PFSK-1 (cell line): ENCODE measurements around the gene OSBPL10.

Experiments
- POLR2AphosphoS5 ChIP-seq: IDR thresholded peaks from 2 replicates; pipeline ENCODE4 v1.6.1; 2012; ENCODE audit warnings: low read depth, mild to moderate bottlenecking, control low read depth, low read length, moderate library complexity
- REST ChIP-seq, 2 experiments: IDR thresholded peaks; 2 replicates each; pipeline versions ENCODE4 v1.6.1 to v1.8.0; 2011 to 2012; ENCODE audit warnings: low read depth in 2 of 2, low read length in 2 of 2, control low read depth in 1 of 2, inconsistent platforms in 1 of 2, mild to moderate bottlenecking in 1 of 2, moderate library complexity in 1 of 2; ENCODE audit not compliant: insufficient read depth in 1 of 2
- SIN3A ChIP-seq: IDR thresholded peaks from 2 replicates; pipeline ENCODE4 v1.6.1; 2012; ENCODE audit warnings: mild to moderate bottlenecking, low read length, moderate library complexity, borderline replicate concordance; ENCODE audit not compliant: insufficient read depth

- TF ChIP-seq SIN3A (no peak), REST (IDR thresholded peaks at IDR 0.05; ENCODE audit: insufficient read depth in 1 of 2, low read depth in 2 of 2, low read length in 2 of 2) (no peak), POLR2AphosphoS5 (no peak)
Observed at GRCh38 chr3:31953091-31953490, 28.0 kb downstream of the OSBPL10 start.
